ENCODE results near the gene NBPF1.
A peak's percentile ranks its signal among the peaks of the same experiment; 100 is the strongest.
"Not testable (repeated sequence)": the region's sequence is repeated elsewhere in the genome, so short reads cannot be mapped to it uniquely, and the experiment has no call there.

Gene NBPF1

DNA sequence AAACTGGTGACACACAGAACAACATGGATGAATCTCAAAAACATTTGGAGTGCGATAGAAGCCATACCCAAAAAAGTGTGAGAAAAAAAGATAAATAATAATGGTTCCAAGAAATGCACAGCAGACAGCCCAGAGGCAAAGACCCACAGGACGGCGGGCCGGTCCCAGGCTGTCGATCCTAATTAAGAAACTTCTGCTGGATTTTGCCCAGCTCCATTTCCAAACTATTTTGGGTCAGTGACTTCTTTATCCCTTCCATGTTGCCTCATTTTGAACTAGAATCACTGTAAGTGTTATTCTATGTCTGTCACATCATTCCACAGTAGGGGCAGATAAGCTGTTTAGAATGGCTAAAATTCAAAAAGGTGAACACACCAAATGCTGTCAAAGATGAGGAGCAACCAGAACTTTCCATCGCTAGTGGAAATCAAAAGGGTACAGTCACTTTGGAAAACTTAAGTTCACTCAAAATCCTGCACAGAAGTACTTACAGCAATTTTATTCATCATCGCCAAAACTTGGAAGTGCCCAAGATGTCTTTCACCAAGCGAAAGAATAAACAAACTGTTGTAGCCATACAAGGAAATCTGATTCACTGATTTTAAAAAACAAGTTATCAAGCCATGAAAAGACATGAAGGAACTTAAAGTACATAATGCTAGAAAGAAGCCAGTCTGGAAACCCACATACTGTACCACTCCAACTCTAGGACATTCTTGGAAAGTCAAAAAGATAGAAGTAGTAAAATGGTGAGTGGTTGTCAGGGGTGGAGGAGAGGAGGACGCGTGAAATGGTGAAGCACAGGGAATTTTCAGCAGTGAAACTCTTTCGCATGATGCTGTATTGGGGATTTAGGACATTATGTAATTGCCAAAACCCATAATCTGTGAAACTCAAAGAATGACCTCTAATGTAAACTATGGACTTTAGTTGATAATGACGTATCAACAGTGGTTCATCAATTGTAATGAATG is 7.5 kb downstream of the NBPF1 start:
- DNase-seq: no peak

DNA sequence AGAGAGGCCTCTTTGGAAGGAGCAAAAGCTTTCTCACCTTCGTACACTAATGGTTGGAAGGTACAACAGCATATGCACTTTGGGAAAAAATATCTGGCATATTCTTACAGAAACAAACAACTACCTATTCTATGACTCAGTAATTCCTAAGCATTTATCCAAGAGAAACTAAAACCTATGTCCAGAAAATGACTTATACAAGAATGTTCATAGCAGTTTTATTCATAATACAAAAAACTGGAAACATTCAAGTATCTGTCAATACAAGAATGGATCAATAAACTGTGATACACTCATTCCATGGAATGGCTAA is 8.2 kb downstream of the NBPF1 start:
- no peak for DNase-seq

DNA sequence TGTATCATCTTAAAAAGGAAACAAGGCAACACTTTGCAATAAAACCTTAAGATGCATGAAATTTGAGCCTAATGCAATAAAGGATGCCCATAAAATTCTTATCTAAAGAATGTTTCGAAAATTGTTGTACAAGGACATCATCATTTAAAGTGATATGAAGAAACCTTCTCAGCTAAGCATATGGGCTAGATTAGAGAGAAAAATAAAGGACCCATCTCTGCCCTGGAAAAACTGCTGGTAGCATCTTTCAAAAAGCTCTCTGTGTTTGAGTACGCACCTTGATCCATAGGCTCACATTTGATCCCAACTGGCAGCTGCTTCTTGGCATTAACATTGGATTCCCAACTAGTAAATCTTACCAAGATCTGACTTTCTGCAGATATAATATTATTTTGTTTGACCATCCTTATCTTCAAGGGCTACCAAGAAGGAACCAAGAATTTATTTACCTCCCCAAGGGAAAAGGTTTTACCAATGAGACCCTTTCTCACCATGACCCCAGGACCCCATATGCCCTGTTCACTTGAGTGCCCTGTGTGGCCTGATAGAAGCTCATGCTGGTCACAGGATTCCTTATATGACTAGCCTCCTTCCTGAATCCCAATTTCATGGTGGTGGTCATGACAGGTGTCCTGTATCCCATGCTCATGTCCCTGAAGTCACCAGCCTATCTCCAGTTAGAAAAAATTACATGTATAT is 8.7 kb downstream of the NBPF1 start:
- not testable (repeated sequence) for DNase-seq

DNA sequence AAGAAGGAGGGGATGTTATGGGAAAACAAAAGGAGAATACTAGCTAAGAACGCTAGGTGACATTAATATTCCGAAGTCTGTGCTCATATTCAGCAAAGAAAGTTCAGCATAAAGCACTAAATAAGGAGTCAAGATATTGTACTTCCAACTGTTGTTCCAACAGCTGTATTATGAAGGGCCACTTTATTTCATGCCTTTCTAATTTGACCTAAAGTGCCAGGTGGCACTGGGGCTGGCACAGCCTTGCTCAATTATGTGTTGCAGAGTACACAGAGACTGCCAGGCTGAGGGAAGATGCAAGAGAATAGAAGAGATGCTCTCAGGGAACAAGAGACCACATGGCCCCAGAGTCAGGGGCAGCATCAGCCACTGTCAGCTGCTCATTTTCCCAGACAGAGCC is 9.7 kb downstream of the NBPF1 start:
- DNase-seq: not testable (repeated sequence)

DNA sequence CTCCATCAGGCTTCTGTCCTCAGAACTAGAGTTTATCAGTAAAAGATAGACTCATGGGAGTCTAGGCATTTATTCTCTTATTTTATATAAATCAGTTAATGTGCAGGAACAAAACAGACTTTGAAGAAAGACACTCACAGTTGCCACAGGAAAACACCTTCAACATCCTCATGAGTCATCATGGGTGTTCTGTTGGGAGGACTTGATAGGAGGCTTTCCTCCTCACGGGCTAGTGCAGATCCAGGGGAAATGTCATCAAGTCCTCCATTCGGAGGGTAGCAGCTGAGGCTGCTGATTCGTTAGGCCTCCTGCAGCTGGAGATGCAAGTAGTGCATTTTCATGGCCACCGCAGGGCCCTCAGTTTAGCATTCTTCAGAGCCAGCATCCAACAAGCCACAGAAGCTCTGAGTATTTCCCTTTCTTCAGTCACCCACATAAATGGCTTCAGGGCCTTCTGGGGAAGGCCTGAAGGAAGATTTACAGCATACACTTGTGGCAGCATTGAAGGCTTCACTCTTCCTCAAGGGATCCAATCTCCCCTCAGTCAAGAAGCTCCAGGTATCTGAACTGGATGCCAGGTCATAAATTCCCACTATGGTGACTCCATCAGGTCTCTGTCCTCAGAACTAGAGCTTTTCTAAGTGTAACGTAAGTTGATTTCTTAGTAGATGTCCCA is 10.9 kb downstream of the NBPF1 start:
- DNase-seq: not testable (repeated sequence)

DNA sequence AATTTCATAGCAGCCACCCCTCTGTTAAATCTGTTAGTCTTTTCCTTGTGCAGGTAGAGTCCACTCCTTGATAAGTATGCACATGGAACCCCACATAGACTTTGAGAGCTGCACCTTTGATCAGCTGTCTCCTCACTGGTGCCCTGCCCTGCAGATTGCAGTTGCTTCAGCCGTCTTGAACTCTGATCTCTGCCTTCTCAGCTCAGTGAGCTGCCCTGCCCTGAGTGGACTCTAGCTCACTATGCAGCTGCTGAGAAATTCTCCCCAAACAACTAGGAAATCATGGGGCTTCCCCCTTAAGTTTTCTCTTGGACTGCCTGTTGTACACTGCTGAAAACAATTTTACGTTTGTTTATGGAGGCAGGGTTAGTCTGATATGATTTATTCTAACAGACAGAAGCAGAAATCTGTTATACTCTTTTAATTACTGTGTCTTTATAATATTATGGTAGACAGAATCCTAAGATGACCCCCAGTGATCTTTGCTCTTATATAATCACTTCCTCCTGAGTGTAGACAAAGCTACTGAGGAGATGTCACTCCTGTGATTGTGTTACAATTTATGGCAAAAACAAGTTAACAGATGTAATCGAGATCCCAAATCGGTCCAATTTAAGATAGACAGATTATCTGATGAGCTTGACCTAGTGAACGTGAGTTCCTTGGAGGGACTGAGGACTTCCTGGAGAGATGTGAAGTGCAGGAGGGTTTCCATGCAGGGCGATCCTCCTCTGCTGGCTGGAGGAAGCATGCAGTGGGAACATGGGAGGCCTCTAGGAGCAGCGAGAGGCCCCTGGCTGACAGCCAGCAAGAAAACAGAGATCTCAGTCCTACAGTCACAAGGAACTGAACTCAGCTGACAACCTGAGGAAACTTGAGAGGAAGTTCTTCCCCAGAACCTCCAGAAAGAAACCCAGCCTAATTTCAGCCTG is 12.2 kb downstream of the NBPF1 start:
- not testable (repeated sequence) for DNase-seq

DNA sequence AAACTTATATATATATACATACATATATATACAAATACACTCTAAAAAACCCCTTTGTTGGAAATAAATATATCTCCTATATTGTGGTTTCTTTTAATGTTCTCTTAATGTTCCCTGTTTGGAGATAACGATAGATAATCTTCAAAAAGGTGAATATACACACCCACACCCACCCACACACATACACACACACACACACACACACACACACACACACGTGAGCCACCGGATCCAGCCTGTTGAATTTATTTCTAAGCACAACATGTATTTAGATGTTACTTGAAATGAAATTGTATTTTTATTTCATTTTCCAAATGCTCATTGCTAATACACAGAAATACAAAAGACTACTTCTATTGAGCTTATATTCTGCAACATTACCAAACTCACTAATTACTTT is 14.0 kb downstream of the NBPF1 start:
- not testable (repeated sequence) for DNase-seq

DNA sequence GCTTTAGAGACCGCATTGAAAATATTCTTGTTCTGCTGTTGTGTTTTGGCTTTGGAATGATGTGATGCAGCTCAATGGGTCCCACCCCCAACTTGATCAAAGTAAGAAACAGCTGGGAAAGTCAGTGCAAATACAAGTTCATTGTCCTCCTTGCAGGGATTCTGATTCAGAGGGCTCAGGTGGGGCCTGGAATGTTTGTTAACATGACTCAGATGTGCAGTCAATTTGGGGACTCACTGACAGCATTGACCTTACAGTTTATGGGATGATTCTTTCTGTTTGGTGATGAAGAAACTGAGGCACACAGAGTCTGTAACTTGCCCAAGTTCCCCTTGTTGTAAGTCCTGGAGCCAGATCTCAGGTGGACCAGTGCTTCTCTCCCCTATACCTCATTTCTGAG is 18.1 kb downstream of the NBPF1 start:
- not testable (repeated sequence) for DNase-seq

DNA sequence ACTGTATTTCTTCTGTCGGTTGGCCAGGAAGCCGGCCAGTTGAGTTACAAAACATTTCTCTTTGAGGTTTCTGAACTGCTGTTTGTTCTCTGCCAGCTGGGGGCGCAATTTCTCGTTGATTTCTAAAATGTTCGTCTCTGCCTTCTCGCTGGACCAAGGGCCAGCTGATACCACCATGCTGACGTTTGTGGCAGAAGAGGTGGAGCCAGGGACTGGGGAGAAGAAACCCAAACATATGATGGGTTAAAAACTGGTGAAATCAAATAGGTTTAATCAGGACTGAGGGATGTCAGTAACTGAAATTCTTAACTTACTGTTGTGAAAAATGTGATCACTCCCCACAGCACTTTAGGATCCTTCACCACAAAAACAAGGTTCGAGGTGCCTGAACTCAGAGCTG is 21.5 kb downstream of the NBPF1 start:
- DNase-seq: not testable (repeated sequence)

DNA sequence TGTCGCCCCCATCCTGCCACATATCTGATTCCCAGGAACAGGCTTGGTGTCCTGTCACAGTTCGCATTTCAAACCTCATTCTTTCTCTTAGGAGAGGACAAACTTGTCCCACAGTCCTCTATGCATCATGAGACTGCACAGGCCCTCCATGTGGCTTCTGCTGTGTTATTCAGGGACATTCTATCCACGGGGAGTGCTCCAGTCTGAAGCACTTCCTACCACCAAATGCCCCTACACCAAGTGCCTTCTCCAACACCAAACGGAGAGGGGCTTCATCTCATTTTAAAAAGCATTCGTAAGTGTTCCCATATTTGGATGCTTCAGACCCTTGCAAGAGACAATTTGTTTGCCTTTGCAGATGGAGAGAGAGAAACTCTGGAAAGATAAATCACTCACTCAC is 25.3 kb downstream of the NBPF1 start:
- not testable (repeated sequence) for DNase-seq

DNA sequence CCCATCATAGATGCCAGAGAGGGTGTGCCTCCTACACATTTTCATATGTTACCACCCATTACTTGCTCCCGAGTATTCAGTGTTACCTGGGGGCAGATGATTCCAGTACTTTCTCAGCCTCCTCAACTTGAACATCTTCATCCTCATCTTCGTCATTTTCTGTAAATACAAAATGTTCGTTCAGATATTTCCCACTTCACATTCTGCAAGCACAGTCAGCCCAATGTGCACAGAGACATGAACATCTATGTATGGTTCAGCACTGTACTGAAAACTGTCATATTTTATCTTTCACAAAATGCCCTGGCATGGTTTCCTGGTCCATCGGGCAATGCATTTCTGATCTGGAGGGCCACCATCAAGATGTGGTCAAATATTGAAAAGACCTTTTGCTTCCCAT is 25.7 kb downstream of the NBPF1 start:
- not testable (repeated sequence) for DNase-seq

DNA sequence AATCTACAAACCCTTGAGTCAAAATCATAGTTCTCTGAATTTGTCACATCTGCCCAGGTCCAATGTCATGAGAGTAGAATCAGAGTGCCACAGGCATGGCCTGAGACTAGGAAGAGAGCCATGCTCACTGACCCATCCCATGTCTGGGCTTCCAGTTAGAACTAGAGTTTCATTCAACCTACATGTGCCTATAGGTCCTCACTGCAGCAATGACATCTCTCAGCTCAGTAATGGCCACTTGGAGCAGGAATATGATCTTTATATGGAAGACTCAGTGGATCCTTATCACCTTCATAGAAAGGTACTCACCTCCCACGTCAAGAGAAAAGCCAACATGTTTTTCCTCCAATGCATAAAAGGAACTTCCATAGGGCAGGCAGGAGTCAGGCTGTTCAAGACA is 48.0 kb downstream of the NBPF1 start:
- not testable (repeated sequence) for DNase-seq

DNA sequence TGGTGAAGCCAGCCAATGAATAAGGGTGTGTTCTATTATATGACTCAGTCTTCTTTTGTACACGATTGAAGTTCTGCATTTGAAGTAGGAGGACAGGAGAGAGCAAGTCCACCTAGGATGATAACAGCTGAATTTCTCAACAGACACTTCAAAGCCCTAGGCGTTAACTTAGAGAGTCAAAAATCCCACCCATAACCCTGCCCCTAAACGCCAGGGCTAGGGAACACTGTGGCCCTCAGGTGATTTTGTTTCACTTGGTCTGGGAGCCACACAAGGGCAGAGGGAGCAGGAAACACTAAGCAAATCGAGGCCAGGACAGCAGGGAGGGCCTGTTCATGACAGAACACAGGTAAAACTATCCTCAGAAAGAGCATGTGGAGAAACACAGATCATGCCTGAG is 52.3 kb downstream of the NBPF1 start:
- DNase-seq: not testable (repeated sequence)

DNA sequence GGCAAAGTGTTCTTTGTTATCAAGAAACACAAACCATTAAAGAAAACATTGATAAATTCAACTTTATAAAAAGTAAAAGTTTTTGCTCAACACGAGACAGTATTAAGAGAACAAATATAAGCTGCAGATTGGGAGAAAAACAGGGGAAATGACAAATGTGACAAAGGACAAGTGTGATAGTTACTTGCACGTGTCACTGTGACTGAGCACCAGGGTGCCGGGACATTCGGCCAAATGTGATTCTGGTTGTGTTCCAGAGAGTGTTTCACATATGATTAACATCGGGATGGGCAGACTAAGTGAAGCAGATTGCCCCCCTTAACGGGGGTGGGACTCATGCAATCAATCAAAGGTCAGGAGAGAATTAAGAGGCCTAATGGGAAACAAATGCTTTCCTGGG is 52.9 kb downstream of the NBPF1 start:
- DNase-seq: not testable (repeated sequence)

DNA sequence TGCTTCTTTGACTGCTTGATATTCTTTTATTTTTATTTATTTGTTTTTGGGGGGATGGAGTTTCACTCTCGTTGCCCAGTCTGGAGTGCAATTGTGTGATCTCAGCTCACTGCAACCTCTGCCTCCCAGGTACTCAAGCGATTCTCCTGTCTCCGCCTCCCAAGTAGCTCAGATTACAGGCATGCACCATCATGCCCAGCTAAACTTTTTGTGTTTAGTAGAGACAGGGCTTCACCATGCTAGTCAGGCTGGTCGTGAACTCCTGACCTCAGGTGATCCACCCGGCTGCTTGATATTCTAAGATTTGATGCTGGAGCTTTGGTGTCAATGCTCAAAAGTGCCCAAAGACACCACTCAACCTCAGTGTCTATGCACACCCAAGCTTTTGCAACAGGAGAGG is 53.7 kb downstream of the NBPF1 start:
- not testable (repeated sequence) for DNase-seq

DNA sequence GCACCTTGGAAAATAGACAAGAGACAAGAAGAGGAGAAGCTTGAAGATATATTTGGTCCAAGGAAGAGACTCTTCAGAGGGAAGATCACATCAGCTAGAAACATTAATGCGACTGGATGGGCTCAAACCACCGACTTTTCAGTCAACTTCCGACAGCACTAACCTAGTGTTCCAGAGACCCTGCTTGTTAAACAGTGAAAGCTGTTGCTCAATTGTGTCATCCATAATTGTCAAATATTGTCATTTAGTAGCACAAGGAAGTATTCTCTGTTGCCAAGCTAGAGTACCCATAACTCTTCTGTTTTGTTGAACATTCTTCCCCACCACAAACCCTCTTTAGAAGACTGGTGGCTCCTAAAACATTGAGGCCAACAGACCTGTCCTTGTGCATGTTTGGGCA is 56.3 kb downstream of the NBPF1 start:
- not testable (repeated sequence) for DNase-seq

DNA sequence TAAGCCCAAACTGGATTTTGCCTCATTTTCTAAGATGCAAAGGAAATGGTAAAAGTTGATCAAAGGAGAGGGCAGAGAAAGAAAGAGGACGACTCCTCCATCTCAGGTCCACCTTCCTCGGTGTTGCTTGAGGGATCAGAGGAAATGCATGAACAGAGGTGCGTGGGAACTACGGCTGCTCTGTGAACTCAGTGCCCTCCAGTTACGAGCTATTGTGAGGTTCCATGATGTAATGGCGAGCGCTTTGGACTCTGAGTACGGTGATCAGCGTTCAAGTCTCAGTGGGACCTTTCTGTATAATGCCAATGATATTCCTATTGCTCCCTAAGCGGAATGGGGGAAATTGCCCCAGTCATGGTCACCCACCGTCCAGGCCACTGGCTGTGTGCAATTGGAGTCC is 60.1 kb downstream of the NBPF1 start:
- not testable (repeated sequence) for DNase-seq

DNA sequence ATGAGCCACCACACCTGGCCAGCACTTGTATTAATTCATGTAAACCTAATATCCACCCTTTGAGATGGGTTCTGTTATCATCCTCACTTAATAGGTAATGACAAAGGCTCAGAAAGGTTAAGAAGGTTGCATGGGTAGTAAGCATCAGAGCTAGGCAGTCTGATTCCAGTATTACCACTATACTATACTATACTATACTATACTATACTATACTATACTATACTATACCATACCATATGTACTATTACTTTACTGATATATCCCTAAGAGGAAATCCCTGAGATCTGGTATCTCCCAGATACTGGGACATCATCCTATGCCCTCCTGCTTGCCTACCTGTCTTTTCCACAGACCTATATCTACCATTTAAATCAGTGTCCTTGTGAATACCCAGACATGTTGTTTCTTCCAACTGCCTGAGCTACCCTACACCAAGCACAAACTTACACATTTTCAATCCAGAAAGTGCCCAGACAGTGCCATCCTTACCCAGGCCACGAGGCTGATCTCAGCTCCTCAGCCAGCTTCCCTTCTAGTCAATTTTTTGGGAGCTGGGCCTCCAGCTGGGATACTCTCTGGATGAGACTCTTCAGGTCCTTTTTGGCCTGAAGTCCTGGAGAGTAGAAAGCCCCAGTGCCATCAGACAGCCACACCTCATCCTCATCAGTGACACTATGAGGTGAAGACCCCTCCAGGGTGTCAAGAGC is 63.0 kb downstream of the NBPF1 start:
- not testable (repeated sequence) for DNase-seq

DNA sequence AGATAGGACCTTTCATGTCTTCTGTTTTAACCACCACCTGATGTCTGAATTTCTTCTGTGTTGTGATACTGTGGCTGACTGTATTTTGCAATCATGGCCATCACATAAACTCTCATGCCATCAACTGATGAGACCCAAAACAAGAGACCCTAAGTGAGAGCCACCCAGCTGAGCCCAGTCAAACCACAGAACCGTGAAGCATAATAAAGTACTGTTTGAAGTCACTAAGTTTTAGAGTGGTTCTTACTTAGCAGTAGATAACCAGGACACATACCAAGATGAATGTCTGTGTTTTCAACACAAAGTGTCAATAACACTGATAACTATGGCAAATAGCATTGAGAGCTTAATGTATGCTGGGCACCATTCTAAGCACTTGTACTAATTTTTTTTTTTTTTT is 63.8 kb downstream of the NBPF1 start:
- DNase-seq: not testable (repeated sequence)

DNA sequence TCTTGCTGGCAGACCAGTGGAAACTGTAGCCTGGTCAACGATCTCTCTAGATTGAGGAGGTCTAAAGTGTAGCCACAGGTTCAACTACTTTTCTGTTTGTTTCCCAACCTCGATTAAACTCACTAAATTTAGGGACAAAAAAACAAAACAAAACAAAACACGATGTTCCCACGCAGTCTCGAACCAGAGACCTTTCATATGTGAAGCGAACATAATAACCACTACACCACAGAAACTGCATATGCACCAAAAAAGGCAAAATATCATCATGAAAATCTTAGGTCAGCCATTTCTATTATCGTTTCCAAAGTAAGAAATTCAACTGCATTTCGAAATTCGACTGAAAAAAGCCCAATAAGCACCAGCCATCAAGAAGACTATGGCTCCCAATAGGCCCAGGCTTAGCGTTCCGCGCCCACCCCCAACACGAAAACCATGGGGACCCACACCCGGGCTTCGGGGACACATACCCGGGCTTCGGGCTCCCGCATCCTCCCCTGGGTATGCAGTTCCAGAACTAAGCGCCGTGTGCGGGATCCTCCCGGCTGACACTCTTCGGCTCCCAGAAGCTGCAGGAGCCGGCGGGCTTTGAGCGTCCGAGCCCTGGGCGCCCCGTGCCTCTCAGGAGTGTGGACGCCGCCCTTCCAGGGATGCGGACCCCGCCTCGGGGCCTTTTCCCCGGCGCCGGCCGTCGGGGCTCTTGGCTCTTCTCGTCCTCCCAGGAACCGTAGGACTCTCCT is 65.7 kb downstream of the NBPF1 start:
- not testable (repeated sequence) for DNase-seq

DNA sequence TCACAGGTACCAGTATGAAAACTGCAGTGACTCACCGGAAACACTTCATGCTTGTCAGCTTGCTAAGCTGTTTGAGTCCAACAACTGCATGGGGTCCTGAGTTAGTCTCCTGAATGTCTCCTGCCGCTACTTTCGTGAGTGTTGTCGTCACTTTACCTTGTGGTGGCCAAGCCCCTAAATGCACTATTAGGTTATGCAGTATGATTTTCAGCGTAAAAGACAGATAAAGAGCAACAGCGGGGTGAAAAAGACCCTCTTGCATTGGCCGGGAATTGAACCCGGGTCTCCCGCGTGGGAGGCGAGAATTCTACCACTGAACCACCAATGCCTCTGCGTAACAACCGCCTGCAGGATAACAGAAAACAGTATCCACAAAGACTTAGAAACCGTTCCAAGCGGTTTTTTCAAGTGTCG is 67.7 kb downstream of the NBPF1 start:
- DNase-seq: peak; percentile 27
